GM19438 (cell line): ENCODE data around the gene METTL14.
"Not testable (repeated sequence)": the region's sequence is repeated elsewhere in the genome, so short reads cannot be mapped to it uniquely, and the experiment has no call there.

Experiments used
- ATAC-seq: cut with Tn5 transposase; IDR thresholded peaks from one replicate; pipeline ENCODE4 v1.9.1; 2021; ENCODE audit warnings: low read depth; ENCODE audit not compliant: unreplicated experiment

Gene METTL14

GRCh38 chr4:118684873-118685811 lies at the start of gene METTL14:
TSS of gene METTL14 (plus strand) at chr4:118685392. CDS start at chr4:118685535, 143 bp downstream.
- peak; percentile 99 for ATAC-seq

- ATAC-seq, result not testable (repeated sequence)
These were observed 49.1 kb upstream of the METTL14 start for GRCh38 chr4:118636126-118636525.

GRCh38 chr4:118664665-118665064 lies 20.5 kb upstream of the METTL14 start:
- ATAC-seq, result not testable (repeated sequence)

GRCh38 chr4:118669220-118669619 lies 16.0 kb upstream of the METTL14 start:
- ATAC-seq, result not testable (repeated sequence)

- ATAC-seq, result not testable (repeated sequence)
These were observed 14.2 kb upstream of the METTL14 start for GRCh38 chr4:118670968-118671367.

GRCh38 chr4:118676128-118676527 lies 9.1 kb upstream of the METTL14 start:
- ATAC-seq, result no peak

- ATAC-seq, result no peak
These were observed 4.4 kb upstream of the METTL14 start for GRCh38 chr4:118680808-118681207.

- ATAC-seq, result no peak
These were observed 2.3 kb upstream of the METTL14 start for GRCh38 chr4:118682928-118683327.

- no peak for ATAC-seq
These were observed 1.7 kb upstream of the METTL14 start for GRCh38 chr4:118683513-118683912.

GRCh38 chr4:118703118-118703517 lies 17.9 kb downstream of the METTL14 start:
- no peak for ATAC-seq

GRCh38 chr4:118711052-118711451 lies 25.9 kb downstream of the METTL14 start:
- no peak for ATAC-seq

- ATAC-seq, result no peak
These were observed 27.7 kb downstream of the METTL14 start for GRCh38 chr4:118712872-118713271.

GRCh38 chr4:118714682-118715081 lies 29.5 kb downstream of the METTL14 start:
- ATAC-seq, result no peak

GRCh38 chr4:118716304-118716703 lies 31.1 kb downstream of the METTL14 start:
- ATAC-seq, result no peak

GRCh38 chr4:118718511-118719170 lies 33.4 kb downstream of the METTL14 start:
- no peak for ATAC-seq

GRCh38 chr4:118721752-118722151 lies 36.6 kb downstream of the METTL14 start:
- ATAC-seq, result no peak

GRCh38 chr4:118723369-118723768 lies 38.2 kb downstream of the METTL14 start:
- no peak for ATAC-seq

GRCh38 chr4:118727360-118727759 lies 42.2 kb downstream of the METTL14 start:
- no peak for ATAC-seq

GRCh38 chr4:118729287-118730286 lies 44.4 kb downstream of the METTL14 start:
- ATAC-seq, result no peak

GRCh38 chr4:118730683-118731082 lies 45.5 kb downstream of the METTL14 start:
- ATAC-seq, result no peak
